ENCODE measurements around the gene KLF12. TPM values are rescaled to one million over a fixed set of nuclear protein-coding genes. Genes with fewer than 3 reads are reported as not detected.

Gene KLF12
- total RNA-seq, 1 donor from 2014 or later, result 33.9 TPM

DNA sequence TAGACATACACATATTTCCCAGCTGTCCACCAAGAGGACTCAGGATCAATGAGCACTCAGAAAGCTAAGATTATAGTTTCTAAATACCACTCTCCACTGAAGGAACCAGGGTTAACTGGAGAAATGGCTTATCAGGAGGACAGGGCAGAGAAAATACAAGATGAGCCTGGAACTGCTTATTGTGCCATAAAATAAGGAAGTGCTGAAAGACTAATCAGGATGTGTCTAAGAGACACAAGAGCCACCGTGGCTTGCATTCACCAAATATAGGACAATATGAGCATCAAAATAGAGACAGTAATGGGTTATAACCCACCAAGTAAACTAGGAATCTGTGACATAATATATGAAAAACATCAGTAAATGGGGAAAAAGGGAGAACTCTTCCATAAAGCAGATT, 32.8 kb downstream of the KLF12 start:
- TF ChIP-seq CTCF (IDR thresholded peaks at IDR 0.05), result no peak
- Mint-ChIP-seq H3K27ac (no peak overlapping the region), H3K4me1 (peaks cover 57% of the 10 kb centered on the region), H3K27me3 (no peaks in the 10 kb centered on the region), H3K4me3 (no peak overlapping the region), H3K9me3 (no peaks in the 10 kb centered on the region), H3K36me3 (ENCODE audit: low read depth) (peaks cover 2% of the 10 kb centered on the region)
- intact Hi-C loops (cut with micrococcal nuclease), result loop anchor here (1.0 to 5.0 kb wide), 2 partner anchors 8 to 39 kb away; no protein-coding TSS in a partner anchor
- no peak for DNase-seq
- CTCF ChIA-PET, result no interaction called here
- ATAC-seq (ENCODE audit: low read depth), result no peak
- POLR2A ChIA-PET, result no interaction called here

GRCh38 chr13:74098077-74098476, 36.1 kb downstream of the KLF12 start:
- Mint-ChIP-seq H3K9me3 (no peaks in the 10 kb centered on the region), H3K4me1 (peaks cover 49% of the 10 kb centered on the region), H3K36me3 (ENCODE audit: low read depth) (peaks cover 2% of the 10 kb centered on the region), H3K27me3 (no peaks in the 10 kb centered on the region), H3K4me3 (no peak overlapping the region), H3K27ac (no peak overlapping the region)
- no peak for DNase-seq
- intact Hi-C loops (cut with micrococcal nuclease), result no loop called here
- ATAC-seq (ENCODE audit: low read depth), result no peak
- POLR2A ChIA-PET, result interaction anchor here (0.5 kb wide), 1 partner anchor 47 kb away, joined by 3 read pairs; no protein-coding TSS in a partner anchor
- CTCF ChIA-PET, result no interaction called here
- no peak for TF ChIP-seq CTCF (IDR thresholded peaks at IDR 0.05)

DNA sequence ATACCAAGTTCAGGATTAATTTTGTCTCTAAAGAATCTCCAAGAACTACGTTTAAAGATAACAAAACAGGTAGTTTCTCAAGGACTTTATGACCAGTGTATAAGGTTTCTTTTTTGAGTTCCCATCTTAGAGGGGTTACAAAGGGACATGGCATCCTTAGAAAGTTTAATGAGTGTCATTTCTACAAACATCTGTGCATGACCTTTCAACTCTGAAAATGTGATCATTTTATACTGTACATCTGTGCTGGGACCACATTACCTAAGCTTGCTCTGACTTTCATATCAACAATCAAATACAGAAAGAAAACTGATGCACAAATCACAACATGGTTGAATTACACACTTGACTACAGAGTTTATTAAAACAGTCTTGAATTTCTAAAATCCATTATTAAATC, 37.1 kb downstream of the KLF12 start:
- peaks cover 2% of the 10 kb centered on the region for H3K36me3 Mint-ChIP-seq (ENCODE audit: low read depth)
- CTCF ChIA-PET, result no interaction called here

GRCh38 chr13:74093691-74094090, 40.5 kb downstream of the KLF12 start:
- no peaks in the 10 kb centered on the region for H3K9me3 Mint-ChIP-seq
- DNase-seq, result no peak
- no peak for ATAC-seq (ENCODE audit: low read depth)
- peaks cover 4% of the 10 kb centered on the region for H3K36me3 Mint-ChIP-seq (ENCODE audit: low read depth)
- no peak overlapping the region for H3K4me3 Mint-ChIP-seq
- intact Hi-C loops (cut with micrococcal nuclease), result loop anchor here (1.0 to 5.0 kb wide), 2 partner anchors 8 to 39 kb away; partner anchors contain the start of gene KLF12
- no peak for TF ChIP-seq CTCF (IDR thresholded peaks at IDR 0.05)
- peaks cover 57% of the 10 kb centered on the region for H3K4me1 Mint-ChIP-seq
- CTCF ChIA-PET, result no interaction called here
- H3K27ac Mint-ChIP-seq, result no peak overlapping the region
- POLR2A ChIA-PET, result interaction anchor here (1.0 to 1.3 kb wide), 2 partner anchors 30 to 40 kb away, joined by 3 to 6 read pairs; partner anchors contain the start of gene KLF12
- no peaks in the 10 kb centered on the region for H3K27me3 Mint-ChIP-seq

More for the DNA sequence above, 37.1 kb downstream of the KLF12 start:
- H3K4me3 Mint-ChIP-seq, result no peak overlapping the region
- H3K27me3 Mint-ChIP-seq, result no peaks in the 10 kb centered on the region
- POLR2A ChIA-PET, result no interaction called here
- no peak for ATAC-seq (ENCODE audit: low read depth)
- no peak for DNase-seq
- H3K4me1 Mint-ChIP-seq, result peaks cover 54% of the 10 kb centered on the region
- no peaks in the 10 kb centered on the region for H3K9me3 Mint-ChIP-seq
- no peak for TF ChIP-seq CTCF (IDR thresholded peaks at IDR 0.05)
- intact Hi-C loops (cut with micrococcal nuclease), result no loop called here
- H3K27ac Mint-ChIP-seq, result no peak overlapping the region

DNA sequence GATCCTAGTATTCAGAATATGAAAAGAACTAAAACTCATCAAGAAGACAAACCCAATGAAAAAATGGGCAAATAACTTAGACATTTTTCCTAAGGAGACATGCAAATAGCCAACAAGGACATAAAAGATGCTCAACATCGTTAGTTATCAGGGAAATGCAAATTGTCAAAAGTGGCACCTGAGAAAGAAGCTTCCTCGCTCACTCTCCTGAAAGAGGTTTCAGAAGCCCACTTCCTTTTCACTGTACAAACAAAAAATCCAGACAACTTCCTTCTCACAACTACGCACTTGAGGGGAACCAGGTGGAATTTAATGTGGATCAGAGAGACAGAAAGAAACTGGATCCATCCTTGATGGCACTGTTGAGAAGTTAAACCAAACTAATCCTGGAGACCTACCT, 41.5 kb downstream of the KLF12 start:
- Mint-ChIP-seq H3K4me1 (peaks cover 59% of the 10 kb centered on the region), H3K27ac (peak overlapping the region; percentile 85), H3K27me3 (no peaks in the 10 kb centered on the region), H3K4me3 (peak overlapping the region; percentile 25), H3K36me3 (ENCODE audit: low read depth) (peaks cover 4% of the 10 kb centered on the region), H3K9me3 (no peaks in the 10 kb centered on the region)
- ATAC-seq (ENCODE audit: low read depth), result no peak
- ChIA-PET POLR2A (interaction anchor here (0.6 to 1.0 kb wide), 2 partner anchors 41 to 44 kb away, joined by 5 to 6 read pairs; partner anchors contain the start of gene KLF12), CTCF (no interaction called here)
- no peak for TF ChIP-seq CTCF (IDR thresholded peaks at IDR 0.05)
- intact Hi-C loops (cut with micrococcal nuclease), result loop anchor here (1.0 to 5.0 kb wide), 2 partner anchors 9 to 40 kb away; partner anchors contain the start of gene KLF12
- no peak for DNase-seq

All from activated B cell treated with CpG ODN at 0.5 μM for 24 hours (primary cell).